ENCODE measurements around the gene CNPY3.

Gene CNPY3

DNA sequence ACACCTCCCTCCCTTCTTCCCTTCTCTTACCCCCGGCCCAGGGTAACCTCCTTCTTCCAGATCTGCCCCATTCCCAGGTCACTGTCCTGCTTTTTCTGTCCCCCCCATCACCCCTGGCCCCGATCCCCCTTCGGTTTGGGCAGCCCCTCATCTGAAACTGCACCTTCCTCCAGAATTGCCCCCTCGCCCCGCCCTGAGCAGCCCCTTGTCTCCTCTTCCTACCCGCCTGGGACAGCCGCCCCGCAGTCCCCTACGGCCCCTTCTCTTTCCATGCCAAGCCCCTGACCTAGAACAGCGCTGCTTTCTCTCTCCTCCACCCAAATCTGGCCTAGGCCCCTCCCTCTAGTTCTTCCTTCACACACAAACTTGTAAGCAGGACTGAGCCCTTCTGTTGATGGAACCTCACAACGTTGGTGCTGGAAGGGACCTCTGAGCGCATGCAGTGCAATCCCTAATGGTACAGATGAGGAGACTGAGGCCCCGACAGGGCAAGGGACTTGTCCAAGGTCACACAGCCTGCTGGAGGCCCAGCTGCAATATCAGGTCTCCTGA lies 55.7 kb downstream of the CNPY3 start:
- DNase-seq: no peak

DNA sequence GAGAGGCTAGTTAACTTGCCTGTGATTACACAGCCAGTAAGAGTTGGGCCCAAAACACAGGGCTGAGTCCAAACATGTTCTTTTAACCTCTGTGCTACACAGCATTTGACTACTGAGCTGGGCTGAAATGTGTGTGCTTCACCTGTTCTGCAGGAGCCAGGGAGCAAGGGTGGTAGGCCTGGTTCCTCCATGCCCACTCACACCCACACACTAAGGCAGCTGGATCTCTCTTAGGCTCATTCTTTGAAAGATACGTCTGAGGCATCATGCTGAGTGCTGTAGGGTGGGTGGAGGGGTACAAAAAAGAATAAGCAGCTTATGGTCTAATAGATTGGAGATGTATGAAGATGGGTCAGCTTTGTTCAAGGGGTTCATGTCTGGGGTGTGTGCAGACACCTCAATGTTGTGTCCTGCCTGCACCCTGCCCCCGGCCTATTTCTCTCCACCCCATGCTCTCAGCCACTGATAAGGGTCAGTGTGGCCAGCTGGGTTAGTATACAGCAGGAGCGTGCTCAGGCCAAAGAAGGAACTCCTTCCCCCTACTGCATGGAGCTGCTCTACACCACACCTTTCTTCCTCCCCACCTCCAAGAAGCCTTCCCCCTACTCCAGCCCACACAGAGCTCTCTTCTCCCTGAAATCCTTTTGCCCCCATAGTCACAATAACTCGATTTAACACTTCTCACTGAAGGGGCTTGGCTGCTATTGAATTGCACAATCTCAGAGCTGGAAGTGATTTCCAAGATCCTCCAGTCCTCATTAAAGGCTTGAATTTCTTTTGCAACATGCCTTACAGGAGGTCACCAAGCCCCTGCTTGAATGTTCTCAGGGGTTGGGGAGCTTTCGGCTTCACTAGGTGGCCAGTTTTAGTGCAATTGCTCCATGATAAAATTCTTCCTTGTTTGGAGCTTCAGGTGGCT lies 58.5 kb downstream of the CNPY3 start:
- no peak for DNase-seq

DNA sequence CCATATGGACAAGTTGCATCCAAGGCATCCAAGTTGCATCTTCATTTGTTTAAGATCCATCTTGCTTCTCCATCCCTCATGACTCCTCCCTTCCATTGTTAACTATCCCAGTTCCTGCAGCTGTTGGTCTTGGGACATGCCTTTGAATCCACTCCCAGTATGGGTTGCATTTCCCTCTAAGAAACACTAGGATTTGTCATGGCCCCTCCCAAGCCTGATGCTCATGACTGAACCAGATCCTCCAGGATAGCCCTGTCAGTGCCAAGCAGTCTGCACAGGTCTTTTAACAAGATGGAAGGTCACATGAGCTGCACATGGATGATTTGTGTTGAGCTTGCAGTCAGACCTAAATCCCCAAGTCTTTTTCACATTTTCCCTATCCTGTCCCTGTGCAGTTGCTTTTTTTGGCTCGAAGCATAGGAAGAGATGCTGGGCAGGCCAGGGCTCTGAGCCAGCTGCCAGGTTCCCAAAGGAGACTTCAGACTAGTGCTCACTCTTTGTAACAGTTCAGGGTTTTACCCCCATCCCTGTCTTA lies 59.3 kb downstream of the CNPY3 start:
- no peak for DNase-seq

Measured in NCI-H1436 treated with DMSO at 0.1 percent for 48 hours (cell line).